Measurements from ENCODE around the gene GOLGA6C.
"Not testable (repeated sequence)": the region's sequence is repeated elsewhere in the genome, so short reads cannot be mapped to it uniquely, and the experiment has no call there.

Gene GOLGA6C

GRCh38 chr15:75227663-75228280 is 30.4 kb upstream of the GOLGA6C start:
- DNase-seq, result no peak

GRCh38 chr15:75228787-75229186 is 29.3 kb upstream of the GOLGA6C start:
- no peak for DNase-seq

GRCh38 chr15:75229191-75230015 is 28.7 kb upstream of the GOLGA6C start:
- no peak for DNase-seq

GRCh38 chr15:75230016-75230343 is 28.2 kb upstream of the GOLGA6C start:
- no peak for DNase-seq

- no peak for DNase-seq
Observed at GRCh38 chr15:75230551-75231371, 27.4 kb upstream of the GOLGA6C start.

- no peak for DNase-seq
Observed at GRCh38 chr15:75231836-75232235, 26.3 kb upstream of the GOLGA6C start.

GRCh38 chr15:75232252-75232813 is 25.8 kb upstream of the GOLGA6C start:
- no peak for DNase-seq

- DNase-seq, result no peak
Observed at GRCh38 chr15:75232826-75233503, 25.2 kb upstream of the GOLGA6C start.

GRCh38 chr15:75233504-75234190 is 24.5 kb upstream of the GOLGA6C start:
- no peak for DNase-seq

- DNase-seq, result no peak
Observed at GRCh38 chr15:75234191-75234810, 23.8 kb upstream of the GOLGA6C start.

- DNase-seq, result no peak
Observed at GRCh38 chr15:75235051-75235673, 23.0 kb upstream of the GOLGA6C start.

- no peak for DNase-seq
Observed at GRCh38 chr15:75235760-75236729, 22.1 kb upstream of the GOLGA6C start.

- DNase-seq, result no peak
Observed at GRCh38 chr15:75237316-75237982, 20.7 kb upstream of the GOLGA6C start.

GRCh38 chr15:75238150-75238549 is 20.0 kb upstream of the GOLGA6C start:
- DNase-seq, result no peak

GRCh38 chr15:75245741-75246140 is 12.4 kb upstream of the GOLGA6C start:
- DNase-seq, result not testable (repeated sequence)

- not testable (repeated sequence) for DNase-seq
Observed at GRCh38 chr15:75248991-75249390, 9.1 kb upstream of the GOLGA6C start.

- no peak for DNase-seq
Observed at GRCh38 chr15:75249726-75250125, 8.4 kb upstream of the GOLGA6C start.

GRCh38 chr15:75251343-75251742 is 6.8 kb upstream of the GOLGA6C start:
- DNase-seq, result not testable (repeated sequence)

- not testable (repeated sequence) for DNase-seq
Observed at GRCh38 chr15:75252285-75252684, 5.8 kb upstream of the GOLGA6C start.

Measured in activated CD4-positive, alpha-beta T cell treated with anti-CD3 and anti-CD28 coated beads, Interleukin-2, amount 50 U/mL, for 16 hours (primary cell).